Activated CD8-positive, alpha-beta T cell treated with anti-CD3 and anti-CD28 coated beads for 36 hours (primary cell): ENCODE measurements around the gene CFAP100. TPM values are rescaled to one million over a fixed set of nuclear protein-coding genes. Genes with fewer than 3 reads are reported as not detected.

Experiments used
- ATAC-seq: fragments of 200-7000 bp; cut with Tn5 transposase; one replicate; pipeline ENCODE4 v1.10.0; 2021; ENCODE audit warnings: mild to moderate bottlenecking, moderate library complexity
- CTCF ChIA-PET: fragments of 350-600 bp; sonication (Branson Sonifier 250); formaldehyde crosslinking; loops from one replicate; lab custom pipeline; 2021; ENCODE audit warnings: antibody characterized with exemption; lab: Charles Lee
- POLR2A ChIA-PET: fragments of 350-600 bp; sonication (Branson Sonifier 250); formaldehyde crosslinking; loops from one replicate; lab custom pipeline; 2021; ENCODE audit warnings: antibody characterized with exemption; lab: Charles Lee
- DNase-seq: peaks from one replicate; pipeline ENCODE4 v3.0.0-alpha.2; 2020
- H3K27ac Mint-ChIP-seq: one replicate; pipeline ENCODE4 v1.8.0; 2021; ENCODE audit warnings: mild to moderate bottlenecking, mixed read lengths
- H3K27me3 Mint-ChIP-seq: one replicate; pipeline ENCODE4 v1.8.0; 2021; ENCODE audit warnings: mixed read lengths
- H3K36me3 Mint-ChIP-seq: one replicate; pipeline ENCODE4 v1.8.0; 2021; ENCODE audit warnings: low read depth, mixed read lengths
- H3K4me1 Mint-ChIP-seq: one replicate; pipeline ENCODE4 v1.8.0; 2021; ENCODE audit warnings: low read depth, mixed read lengths
- H3K4me3 Mint-ChIP-seq: one replicate; pipeline ENCODE4 v1.8.0; 2021; ENCODE audit warnings: mild to moderate bottlenecking, moderate library complexity, mixed read lengths
- H3K9me3 Mint-ChIP-seq: one replicate; pipeline ENCODE4 v1.8.0; 2021; ENCODE audit warnings: mixed read lengths
- CTCF ChIP-seq: fragments of 200-600 bp; IDR thresholded peaks from one replicate; pipeline ENCODE4 v1.8.0; 2022; ENCODE audit warnings: antibody characterized with exemption, mild to moderate bottlenecking
- intact Hi-C: fragments of 100-400 bp; cut with micrococcal nuclease; formaldehyde crosslinking; loops from one replicate; pipeline ENCODE4 v1.10.0; 2022
- total RNA-seq, 2 experiments: library from RNA; stranded (reverse); gene quantifications; one replicate each; pipeline ENCODE4 v1.2.3, GENCODE V29; 2021

Gene CFAP100
- total RNA-seq, 2 experiments from 2014 or later: not detected

- intact Hi-C loops: no loop called here
- POLR2A ChIA-PET: interaction anchor here (1.0 kb wide), 1 partner anchor 95 kb away, joined by 3 read pairs; no protein-coding TSS in a partner anchor
- Mint-ChIP-seq H3K36me3 (no peaks in the 10 kb centered on the region), H3K9me3 (no peaks in the 10 kb centered on the region), H3K27me3 (peaks cover 44% of the 10 kb centered on the region), H3K4me1 (peaks cover 6% of the 10 kb centered on the region), H3K27ac (no peak overlapping the region), H3K4me3 (peak overlapping the region; percentile 73)
- no peak for TF ChIP-seq CTCF
- CTCF ChIA-PET: no interaction called here
- DNase-seq (no peak), ATAC-seq (no peak)
These were observed 38.1 kb upstream of the CFAP100 start for GRCh38 chr3:126356373-126357264.

GRCh38 chr3:126357295-126358037, 37.2 kb upstream of the CFAP100 start, which contains the start of gene KLF15:
TSS of gene KLF15 (minus strand) at chr3:126357408. CDS start at chr3:126352922, 4,486 bp downstream.
- Mint-ChIP-seq H3K36me3 (no peaks in the 10 kb centered on the region), H3K4me1 (peaks cover 6% of the 10 kb centered on the region), H3K27me3 (peaks cover 45% of the 10 kb centered on the region), H3K27ac (no peak within 1 kb of the TSS), H3K4me3 (peak within 1 kb of the TSS; percentile 73), H3K9me3 (no peaks in the 10 kb centered on the region)
- intact Hi-C loops: no loop called here
- DNase-seq (peak; percentile 78), ATAC-seq (peak; percentile 97)
- TF ChIP-seq CTCF: no peak
- CTCF ChIA-PET: no interaction called here
- POLR2A ChIA-PET: interaction anchor here (1.0 kb wide), 1 partner anchor 94 kb away, joined by 3 read pairs; no protein-coding TSS in a partner anchor

- no peaks in the 10 kb centered on the region for H3K9me3 Mint-ChIP-seq
- peaks cover 6% of the 10 kb centered on the region for H3K4me1 Mint-ChIP-seq
- no peaks in the 10 kb centered on the region for H3K36me3 Mint-ChIP-seq
- H3K27ac Mint-ChIP-seq: no peak overlapping the region
- no peak for TF ChIP-seq CTCF
- ChIA-PET CTCF (no interaction called here), POLR2A (no interaction called here)
- DNase-seq (peak; percentile 13), ATAC-seq (no peak)
- intact Hi-C loops: no loop called here
- H3K27me3 Mint-ChIP-seq: peaks cover 45% of the 10 kb centered on the region
- peak overlapping the region; percentile 72 for H3K4me3 Mint-ChIP-seq
These were observed 36.5 kb upstream of the CFAP100 start for GRCh38 chr3:126358038-126358815.

GRCh38 chr3:126358816-126359181, 35.9 kb upstream of the CFAP100 start:
- ChIA-PET CTCF (no interaction called here), POLR2A (no interaction called here)
- peaks cover 45% of the 10 kb centered on the region for H3K27me3 Mint-ChIP-seq
- intact Hi-C loops: no loop called here
- no peak for ATAC-seq
- DNase-seq: no peak
- TF ChIP-seq CTCF: no peak
- no peak overlapping the region for H3K27ac Mint-ChIP-seq
- H3K9me3 Mint-ChIP-seq: no peaks in the 10 kb centered on the region
- no peaks in the 10 kb centered on the region for H3K36me3 Mint-ChIP-seq
- H3K4me1 Mint-ChIP-seq: peaks cover 6% of the 10 kb centered on the region
- no peak overlapping the region for H3K4me3 Mint-ChIP-seq
